Effector CD4-positive, alpha-beta T cell (primary cell): Measurements from ENCODE around the gene SEBOX.

Source experiments
- DNase-seq: peaks from one replicate; pipeline ENCODE4 v3.0.0-alpha.2; 2020

SEBOX gene

DNA sequence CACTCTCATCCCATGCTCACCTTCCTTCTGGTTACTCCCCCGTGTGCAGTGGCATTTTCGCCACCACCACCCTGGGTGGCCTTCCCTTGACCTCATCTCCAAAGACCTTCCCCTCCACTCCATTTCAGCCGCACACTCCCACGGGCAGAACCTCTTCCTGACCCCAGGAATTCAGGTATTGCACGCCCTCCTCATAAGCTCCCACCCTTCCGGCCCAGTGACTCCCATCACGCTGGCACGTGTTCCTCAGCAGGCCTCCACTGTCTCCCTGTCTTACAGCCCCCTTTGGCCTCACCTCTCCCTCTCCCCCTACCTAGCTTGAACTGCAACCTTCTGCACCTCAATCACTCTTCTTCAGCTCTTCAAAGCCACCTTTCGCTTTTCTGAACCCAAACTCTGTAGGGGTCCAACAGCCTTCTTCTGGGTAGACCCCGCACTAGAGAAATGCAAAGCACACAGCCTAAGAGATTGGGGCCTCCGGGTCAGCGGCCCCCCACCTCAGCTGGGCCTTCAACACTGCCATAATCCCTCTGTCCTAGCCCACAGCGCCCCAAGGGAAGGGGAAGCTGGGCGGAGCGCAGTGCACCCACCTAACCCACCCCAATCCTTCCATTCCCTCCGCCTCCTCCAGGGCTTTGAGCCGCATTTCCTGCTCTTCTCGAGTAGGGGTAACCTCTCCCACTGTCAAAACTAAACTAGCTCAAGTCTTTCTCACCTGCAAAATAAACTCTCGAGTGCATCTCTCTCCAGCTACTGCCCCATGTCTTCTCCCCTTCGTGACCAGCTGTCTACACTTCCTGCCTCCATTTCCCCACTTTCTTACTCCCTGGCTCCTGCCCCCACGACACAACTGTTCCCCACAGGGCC is 47.7 kb downstream of the SEBOX start:
- no peak for DNase-seq

DNA sequence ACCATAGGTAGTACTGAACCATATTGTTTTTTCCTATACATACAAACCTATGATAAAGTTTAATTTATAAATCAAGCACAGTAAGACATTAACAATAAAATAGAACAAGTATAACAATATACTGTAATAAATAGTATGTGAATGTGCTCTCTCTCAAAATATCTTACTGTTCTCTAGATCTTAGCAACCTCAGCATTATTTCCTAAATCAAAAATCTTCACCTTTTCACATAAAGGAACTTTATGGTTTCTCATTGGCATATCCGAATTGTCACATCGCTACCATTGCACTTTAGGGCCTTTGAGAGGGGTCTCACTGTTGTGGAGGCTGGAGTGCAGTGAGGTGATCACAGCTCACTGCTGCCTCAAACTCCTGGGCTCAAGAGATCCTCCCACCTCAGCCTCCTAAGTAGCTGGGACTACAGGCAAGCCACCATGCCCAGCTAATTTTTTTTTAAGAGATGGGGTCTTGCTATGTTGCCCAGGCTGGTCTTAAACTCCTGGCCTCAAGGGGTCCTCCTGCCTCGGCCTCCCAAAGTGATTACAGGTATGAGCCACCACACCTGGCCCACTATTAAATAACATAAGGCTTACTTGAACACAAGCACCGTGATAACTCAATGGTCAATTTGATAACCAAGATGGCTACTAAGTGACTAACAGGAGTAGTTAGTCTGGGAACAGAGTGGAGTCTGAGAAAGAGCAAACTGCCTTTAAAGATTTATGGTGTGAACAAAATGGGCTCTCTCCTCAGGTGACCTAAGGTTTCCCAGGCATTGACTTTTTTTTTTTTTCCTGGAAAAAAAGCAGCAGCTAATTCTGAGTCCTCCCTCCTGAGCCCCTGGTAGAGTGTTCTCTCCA is 48.9 kb downstream of the SEBOX start:
- DNase-seq, result no peak

DNA sequence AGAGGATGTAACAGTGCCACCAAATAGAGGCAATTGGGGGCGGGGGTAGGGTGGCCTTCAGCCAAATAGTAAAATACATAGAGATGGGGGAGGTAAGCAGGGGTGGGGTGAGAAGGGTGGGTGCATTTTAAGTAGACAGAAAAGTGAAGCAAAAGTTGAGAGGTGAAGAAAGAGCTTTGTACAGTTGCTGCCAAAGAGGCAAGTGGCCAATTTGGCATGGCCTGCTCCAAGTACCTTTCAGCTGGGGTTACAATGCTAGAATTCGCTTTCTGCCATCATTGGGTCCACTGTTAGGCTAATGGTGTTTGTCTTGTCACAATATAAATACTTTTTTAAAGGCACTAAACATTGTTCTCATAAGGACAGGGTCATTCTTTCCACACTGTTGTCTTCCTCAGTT is 51.2 kb downstream of the SEBOX start:
- no peak for DNase-seq
